HCT116 (cell line): ENCODE results near the gene IGIP. TPM values are rescaled to one million over a fixed set of nuclear protein-coding genes. Genes with fewer than 3 reads are reported as not detected.
A peak's percentile ranks its signal among the peaks of the same experiment; 100 is the strongest.

Experiments used
- ATAC-seq: fragments of 200-7000 bp; cut with Tn5 transposase; 2 replicates; pipeline ENCODE4 v1.9.1; 2020; ENCODE audit warnings: mild to moderate bottlenecking, moderate library complexity
- BruUV-seq: library from RNA; stranded (reverse); fragments of 400-500 nt; replicated peaks from 2 replicates; lab custom pipeline; 2021; lab: Mats Ljungman, UMichigan
- CTCF ChIA-PET: fragments of 300-600 bp; sonication (Branson Sonifier 250); formaldehyde crosslinking; loops from one replicate; lab custom pipeline; 2021; ENCODE audit warnings: antibody characterized with exemption; lab: Charles Lee
- POLR2A ChIA-PET: fragments of 300-600, 350-600 bp; sonication (Branson Sonifier 250); formaldehyde crosslinking; loops from one replicate; lab custom pipeline; 2021; ENCODE audit warnings: antibody characterized with exemption; lab: Charles Lee
- RAD21 ChIA-PET, 2 experiments: fragments of 300-600 bp; sonication (Branson Sonifier 250); formaldehyde crosslinking; loops; one replicate each; lab custom pipeline; 2023; ENCODE audit warnings: low total read pairs in 2 of 2; ENCODE audit not compliant: uncharacterized antibody in 2 of 2, unreplicated experiment in 2 of 2, low non-redundant PET in 1 of 2; lab: Charles Lee
- DNase-seq: peaks from one replicate; pipeline ENCODE4 v3.0.0-alpha.2; 2010; ENCODE audit warnings: low read depth, low spot score
- H2AFZ ChIP-seq: fragments of 200-600 bp; shearing (Covaris generic), sonication (generic); 2 replicates; pipeline ENCODE4 v1.6.1; 2017; ENCODE audit warnings: low read depth, mixed run types, mixed read lengths, antibody characterized with exemption, low read length; ENCODE audit not compliant: poor library complexity, severe bottlenecking
- H3K27ac ChIP-seq: 2 replicates; pipeline ENCODE4 v1.5.1; 2012; ENCODE audit warnings: low read depth, low read length
- H3K27me3 ChIP-seq: fragments of 200-600 bp; sonication (generic); 2 replicates; pipeline ENCODE4 v1.6.1; 2016; ENCODE audit warnings: mixed run types, low read length, mixed read lengths; ENCODE audit not compliant: insufficient read depth
- H3K36me3 ChIP-seq, 2 experiments: fragments of 200-500 bp in 1 of 2; fragments of 200-600 bp in 1 of 2; sonication (Bioruptor generic) in 1 of 2; sonication (generic) in 1 of 2; 2 replicates each; pipeline versions ENCODE4 v1.5.1 to v1.6.1; 2014 to 2016; ENCODE audit warnings: low read length in 2 of 2, inconsistent platforms in 1 of 2, mixed read lengths in 1 of 2, mixed run types in 1 of 2; ENCODE audit not compliant: insufficient read depth in 2 of 2, control insufficient read depth in 1 of 2
- H3K4me1 ChIP-seq, 2 experiments: fragments of 200-600 bp in 1 of 2; sonication (generic) in 1 of 2; 2 replicates each; pipeline versions ENCODE4 v1.5.1 to v1.6.1; 2012 to 2017; ENCODE audit warnings: low read length in 2 of 2, inconsistent platforms in 1 of 2, mild to moderate bottlenecking in 1 of 2, mixed read lengths in 1 of 2, mixed run types in 1 of 2, moderate library complexity in 1 of 2; ENCODE audit not compliant: insufficient read depth in 2 of 2, control insufficient read depth in 1 of 2
- H3K4me2 ChIP-seq: fragments of 200-600 bp; sonication (generic); 2 replicates; pipeline ENCODE4 v1.6.1; 2017; ENCODE audit warnings: mixed run types, low read length, mixed read lengths
- H3K4me3 ChIP-seq, 2 experiments: fragments of 200-600 bp in 1 of 2; sonication (generic) in 1 of 2; replicated peaks in 1 of 2; 2 replicates each; pipeline ENCODE4 v1.5.1; 2011 to 2016; ENCODE audit warnings: low read length in 2 of 2, control low read depth in 1 of 2, low read depth in 1 of 2, mild to moderate bottlenecking in 1 of 2, mixed read lengths in 1 of 2, mixed run types in 1 of 2
- H3K79me2 ChIP-seq: fragments of 200-600 bp; sonication (generic); 2 replicates; pipeline ENCODE4 v1.6.1; 2017; ENCODE audit warnings: mild to moderate bottlenecking, mixed run types, low read length, moderate library complexity, mixed read lengths; ENCODE audit not compliant: insufficient read depth
- H3K9ac ChIP-seq: fragments of 200-600 bp; sonication (generic); 2 replicates; pipeline ENCODE4 v1.6.1; 2016; ENCODE audit warnings: low read length, mixed read lengths
- H3K9me2 ChIP-seq: fragments of 200-600 bp; sonication (generic), shearing (Covaris generic); 2 replicates; pipeline ENCODE4 v1.6.1; 2017; ENCODE audit warnings: mixed run types, mild to moderate bottlenecking, moderate library complexity; ENCODE audit not compliant: insufficient read depth
- H3K9me3 ChIP-seq, 2 experiments: fragments of 200-500 bp in 1 of 2; fragments of 200-600 bp in 1 of 2; sonication (Bioruptor generic) in 1 of 2; sonication (generic) in 1 of 2; 2 replicates each; pipeline ENCODE4 v1.6.1; 2014 to 2017; ENCODE audit warnings: low read length in 2 of 2, mixed read lengths in 2 of 2, inconsistent platforms in 1 of 2, low read depth in 1 of 2, mild to moderate bottlenecking in 1 of 2, mixed run types in 1 of 2, moderate library complexity in 1 of 2; ENCODE audit not compliant: control insufficient read depth in 1 of 2, insufficient read depth in 1 of 2
- H4K20me1 ChIP-seq: fragments of 200-600 bp; sonication (generic), shearing (Covaris generic); 2 replicates; pipeline ENCODE4 v1.6.1; 2017; ENCODE audit warnings: mixed run types, mild to moderate bottlenecking, moderate library complexity; ENCODE audit not compliant: insufficient read depth
- ATF3 ChIP-seq: IDR thresholded peaks from 2 replicates; pipeline ENCODE4 v1.6.1; 2012
- CTCF ChIP-seq, 3 experiments: fragments of 200-600 bp in 1 of 3; sonication (generic) in 1 of 3; IDR thresholded peaks in 2 of 3; conservative IDR thresholded peaks in 1 of 3; 2 replicates each; pipeline ENCODE4 v1.5.1; 2012 to 2017; ENCODE audit warnings: low read depth in 2 of 3, low read length in 2 of 3, antibody characterized with exemption in 1 of 3, borderline replicate concordance in 1 of 3, control low read depth in 1 of 3, mild to moderate bottlenecking in 1 of 3, mixed read lengths in 1 of 3, mixed run types in 1 of 3, moderate library complexity in 1 of 3; ENCODE audit not compliant: insufficient read depth in 1 of 3
- ELF1 ChIP-seq: IDR thresholded peaks from 2 replicates; pipeline ENCODE4 v1.6.1; 2012; ENCODE audit warnings: low read depth, borderline replicate concordance
- EZH2phosphoT487 ChIP-seq: fragments of 200-600 bp; IDR thresholded peaks from 2 replicates; pipeline ENCODE4 v1.6.1; 2018; ENCODE audit warnings: antibody characterized with exemption, borderline replicate concordance
- FOSL1 ChIP-seq: IDR thresholded peaks from 2 replicates; pipeline ENCODE4 v1.6.1; 2012; ENCODE audit warnings: low read depth
- JUND ChIP-seq: IDR thresholded peaks from 2 replicates; pipeline ENCODE4 v1.6.1; 2012
- MAX ChIP-seq: IDR thresholded peaks from 2 replicates; pipeline ENCODE4 v1.6.1; 2012
- POLR2A ChIP-seq: IDR thresholded peaks from 2 replicates; pipeline ENCODE4 v1.7.0; 2011; ENCODE audit warnings: borderline replicate concordance; ENCODE audit not compliant: insufficient read depth, insufficient read length; ENCODE audit errors: extremely low read depth
- RAD21 ChIP-seq: IDR thresholded peaks from 2 replicates; pipeline ENCODE4 v1.6.1; 2012; ENCODE audit warnings: low read depth, mild to moderate bottlenecking
- REST ChIP-seq: IDR thresholded peaks from 2 replicates; pipeline ENCODE4 v1.6.1; 2012; ENCODE audit warnings: low read depth
- YY1 ChIP-seq: IDR thresholded peaks from 2 replicates; pipeline ENCODE4 v1.6.1; 2011; ENCODE audit warnings: low read length, low read depth, moderate library complexity, mild to moderate bottlenecking; ENCODE audit not compliant: insufficient replicate concordance; ENCODE audit errors: extremely low read depth
- ZBTB33 ChIP-seq: IDR thresholded peaks from 2 replicates; pipeline ENCODE4 v1.6.1; 2011; ENCODE audit warnings: mild to moderate bottlenecking, low read length, moderate library complexity; ENCODE audit not compliant: insufficient replicate concordance; ENCODE audit errors: extremely low read depth
- intact Hi-C: fragments of 100-400 bp; cut with micrococcal nuclease; formaldehyde crosslinking; loops from 2 replicates; pipeline ENCODE4 v1.10.0; 2022
- total RNA-seq: library from RNA; stranded (reverse); gene quantifications from one replicate; pipeline ENCODE4 v1.2.1, GENCODE V29; 2021; ENCODE audit not compliant: unreplicated experiment

IGIP gene
- total RNA-seq, 1 experiment from 2014 or later = 5.2 TPM

GRCh38 chr5:140114341-140115185, 11.2 kb upstream of the IGIP start:
- Histone ChIP-seq H3K79me2 (peaks cover 63% of the 10 kb centered on the region), H4K20me1 (no peaks in the 10 kb centered on the region)
- POLR2A ChIA-PET = no interaction called here

More at GRCh38 chr5:140114341-140115185, 11.2 kb upstream of the IGIP start:
- Histone ChIP-seq H3K9ac (peak overlapping the region; percentile 69), H3K4me2 (peak overlapping the region; percentile 91), H3K9me3 (no peaks in the 10 kb centered on the region), H3K27me3 (no peaks in the 10 kb centered on the region), H3K27ac (peak overlapping the region; percentile 60; the same call in 1 of the 2 replicates), H3K4me3 (peak overlapping the region; percentile 62 to 64), H3K4me1 (peaks cover 4 to 23% of the 10 kb centered on the region in 2 experiments; a peak in 3 of 4 replicates), H3K9me2 (no peaks in the 10 kb centered on the region), H2AFZ (no peak overlapping the region), H3K36me3 (no peaks in the 10 kb centered on the region)
- ChIA-PET RAD21 (no interaction called here), CTCF (interaction anchor here (1.2 kb wide), 1 partner anchor 30 kb away, joined by 3 read pairs; no protein-coding TSS in a partner anchor)
- BruUV-seq = no TSS peak
- TF ChIP-seq FOSL1 (no peak), YY1 (no peak), ATF3 (no peak), CTCF (IDR thresholded peaks at IDR 0.05 in 2 of 3, conservative IDR thresholded peaks at IDR 0.05 in 1 of 3; ENCODE audit: borderline replicate concordance in 1 of 3, insufficient read depth in 1 of 3, low read depth in 2 of 3, low read length in 2 of 3) (no peak), ELF1 (no peak), POLR2A (no peak), JUND (no peak), MAX (no peak), ZBTB33 (no peak), RAD21 (no peak), REST (no peak), EZH2phosphoT487 (no peak)
- intact Hi-C loops = no loop called here
- ATAC-seq (peak; percentile 16), DNase-seq (no peak)
